22Rv1 (cell line): ENCODE measurements around the gene KIF18B.

Source experiments
- H3K27ac ChIP-seq: fragments of 450-650 bp; 2 replicates; pipeline ENCODE4 v1.5.1; 2017
- ZFX ChIP-seq: fragments of 450-650 bp; IDR thresholded peaks from 2 replicates; pipeline ENCODE4 v1.6.1; 2017; ENCODE audit warnings: antibody characterized with exemption, borderline replicate concordance
- TF ChIP-seq, protein P1 (sequence below): fragments of 450-650 bp; IDR thresholded peaks from 2 replicates; pipeline ENCODE4 v1.5.1; 2017; ENCODE audit warnings: mild to moderate bottlenecking

The KIF18B gene

DNA sequence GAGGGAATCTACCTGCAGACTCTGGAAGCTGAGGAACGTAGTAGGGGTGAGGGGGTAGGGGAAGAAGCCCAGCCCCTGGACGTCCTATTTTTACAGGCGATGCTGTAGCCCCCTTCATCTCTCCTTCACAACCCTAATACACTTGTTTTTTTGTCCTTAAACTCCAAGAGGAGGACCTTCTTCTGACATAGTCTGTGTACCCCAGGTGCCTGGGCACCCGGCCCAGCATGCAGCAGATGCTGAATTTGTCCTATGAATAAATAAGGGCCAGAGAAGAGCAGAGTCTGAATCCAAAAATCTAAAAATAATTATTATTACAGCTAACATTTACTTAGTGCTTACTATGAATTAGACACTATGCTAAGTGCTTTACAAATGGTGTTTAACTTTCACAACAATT lies 5.1 kb downstream of the KIF18B start:
- TF ChIP-seq, protein P1, sequence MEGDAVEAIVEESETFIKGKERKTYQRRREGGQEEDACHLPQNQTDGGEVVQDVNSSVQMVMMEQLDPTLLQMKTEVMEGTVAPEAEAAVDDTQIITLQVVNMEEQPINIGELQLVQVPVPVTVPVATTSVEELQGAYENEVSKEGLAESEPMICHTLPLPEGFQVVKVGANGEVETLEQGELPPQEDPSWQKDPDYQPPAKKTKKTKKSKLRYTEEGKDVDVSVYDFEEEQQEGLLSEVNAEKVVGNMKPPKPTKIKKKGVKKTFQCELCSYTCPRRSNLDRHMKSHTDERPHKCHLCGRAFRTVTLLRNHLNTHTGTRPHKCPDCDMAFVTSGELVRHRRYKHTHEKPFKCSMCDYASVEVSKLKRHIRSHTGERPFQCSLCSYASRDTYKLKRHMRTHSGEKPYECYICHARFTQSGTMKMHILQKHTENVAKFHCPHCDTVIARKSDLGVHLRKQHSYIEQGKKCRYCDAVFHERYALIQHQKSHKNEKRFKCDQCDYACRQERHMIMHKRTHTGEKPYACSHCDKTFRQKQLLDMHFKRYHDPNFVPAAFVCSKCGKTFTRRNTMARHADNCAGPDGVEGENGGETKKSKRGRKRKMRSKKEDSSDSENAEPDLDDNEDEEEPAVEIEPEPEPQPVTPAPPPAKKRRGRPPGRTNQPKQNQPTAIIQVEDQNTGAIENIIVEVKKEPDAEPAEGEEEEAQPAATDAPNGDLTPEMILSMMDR, result no peak
- no peak for TF ChIP-seq ZFX
- H3K27ac ChIP-seq, result peak overlapping the region; percentile 25

DNA sequence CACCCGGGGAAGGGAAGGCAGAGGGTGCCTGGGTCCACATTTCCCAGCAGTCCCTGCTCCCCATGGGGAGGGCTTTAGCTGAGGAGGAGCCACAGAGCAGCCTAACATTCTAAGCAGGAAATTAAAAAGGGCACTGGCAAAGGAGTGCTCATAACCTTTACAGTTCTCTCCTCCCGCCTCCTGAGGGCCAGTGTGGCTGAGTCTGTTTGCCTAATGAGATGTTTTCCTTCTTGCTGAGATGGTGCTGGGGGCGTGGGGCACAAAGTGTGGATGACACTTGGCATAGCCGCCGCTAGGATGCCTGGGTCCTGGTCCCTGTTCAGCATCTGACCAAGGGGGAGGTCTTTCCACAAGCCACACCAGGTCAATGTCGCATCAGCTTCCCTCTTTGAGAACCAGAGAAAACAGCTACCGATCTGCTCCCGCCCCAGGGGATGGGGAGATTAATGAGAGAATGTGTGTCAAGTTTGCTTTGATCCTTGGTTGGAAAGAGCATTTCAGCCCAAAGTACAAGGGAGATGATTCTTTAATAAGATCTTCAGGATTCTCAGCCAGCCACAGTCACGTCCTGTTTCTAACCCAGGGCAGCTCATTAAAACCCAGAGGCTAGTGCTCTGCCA lies 5.8 kb downstream of the KIF18B start:
- TF ChIP-seq ZFX, result no peak
- TF ChIP-seq, protein P1, result no peak
- H3K27ac ChIP-seq, result peak overlapping the region; percentile 25

DNA sequence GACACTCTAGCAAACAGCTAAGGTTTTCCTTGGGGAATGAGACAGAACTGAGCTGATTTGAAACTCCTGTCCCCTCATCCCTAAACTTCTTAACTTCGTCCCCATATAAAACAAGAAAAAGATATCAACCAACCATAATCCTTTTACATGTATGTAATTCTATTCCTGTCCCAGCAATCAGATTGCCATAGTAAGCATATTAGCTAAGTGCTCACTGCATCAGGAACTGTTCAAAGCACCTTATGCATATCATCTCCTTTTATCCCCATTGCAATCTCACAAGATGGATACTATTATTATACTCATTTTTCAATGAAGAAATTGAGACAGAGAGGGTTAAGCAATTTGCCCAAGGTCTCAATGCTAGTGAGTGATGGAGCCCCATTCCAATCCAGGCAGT lies 6.8 kb downstream of the KIF18B start:
- H3K27ac ChIP-seq, result peak overlapping the region; percentile 25; the same call in 1 of the 2 replicates
- TF ChIP-seq, protein P1, result no peak
- TF ChIP-seq ZFX, result no peak

DNA sequence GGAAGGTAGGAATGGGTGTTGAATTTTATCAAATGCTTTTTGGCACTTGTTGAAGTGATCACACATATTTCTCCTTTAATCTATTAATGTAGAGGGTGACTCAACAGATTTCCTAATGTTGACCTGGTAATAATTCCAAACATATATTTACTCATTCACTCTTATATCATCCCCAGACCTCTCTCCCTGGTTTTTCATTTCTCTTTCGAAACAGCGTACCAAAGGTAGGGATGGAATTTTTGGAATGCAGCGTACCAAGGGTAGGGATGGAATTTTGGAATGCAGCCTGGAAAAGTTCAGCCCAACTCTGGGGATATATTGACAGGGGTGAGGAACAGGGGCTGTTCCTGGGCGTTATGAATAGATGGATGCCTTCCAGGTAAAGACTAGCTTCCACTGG lies 7.3 kb downstream of the KIF18B start:
- H3K27ac ChIP-seq, result peak overlapping the region; percentile 25; the same call in 1 of the 2 replicates
- TF ChIP-seq, protein P1, result no peak
- TF ChIP-seq ZFX, result no peak

DNA sequence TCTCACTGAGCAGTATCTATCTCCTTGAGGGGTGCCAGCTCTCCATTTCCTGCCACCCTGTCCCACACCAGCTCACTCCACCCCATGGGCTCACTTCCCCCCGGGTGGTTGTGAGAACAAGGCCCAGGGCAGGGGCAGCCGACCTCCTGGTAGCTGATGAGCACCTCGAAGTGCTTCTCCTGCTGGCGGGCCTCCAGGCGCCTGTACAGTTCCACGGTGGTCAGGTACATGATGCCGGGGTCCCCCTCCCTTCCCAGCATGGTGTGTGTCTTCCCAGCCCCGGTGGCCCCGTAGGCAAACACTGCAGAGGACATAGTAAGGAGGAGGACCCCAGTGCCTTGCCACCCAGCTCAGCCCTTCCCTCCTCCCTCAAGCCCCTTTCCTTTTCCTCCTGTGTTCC lies 12.5 kb downstream of the KIF18B start:
- TF ChIP-seq, protein P1, result no peak
- no peak for TF ChIP-seq ZFX
- no peak overlapping the region for H3K27ac ChIP-seq

DNA sequence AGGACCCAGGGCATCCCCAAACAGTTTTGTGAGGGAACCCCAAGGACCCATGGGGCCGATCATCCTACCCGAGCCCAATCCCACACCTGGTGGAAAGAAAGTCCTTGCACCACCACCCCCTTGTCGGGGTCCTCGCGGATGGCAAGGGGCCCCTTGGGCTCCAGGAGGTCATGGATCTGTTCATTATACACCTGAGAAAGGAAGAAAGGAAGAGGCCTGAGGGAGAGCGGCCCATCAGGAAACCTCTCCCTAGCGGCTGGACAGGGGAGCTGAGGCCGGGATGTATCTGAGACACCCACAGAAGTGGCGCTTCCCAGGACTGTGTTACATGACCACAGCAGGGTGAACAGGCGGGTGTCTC lies 12.8 kb downstream of the KIF18B start:
- no peak overlapping the region for H3K27ac ChIP-seq
- no peak for TF ChIP-seq ZFX
- TF ChIP-seq, protein P1, result no peak

DNA sequence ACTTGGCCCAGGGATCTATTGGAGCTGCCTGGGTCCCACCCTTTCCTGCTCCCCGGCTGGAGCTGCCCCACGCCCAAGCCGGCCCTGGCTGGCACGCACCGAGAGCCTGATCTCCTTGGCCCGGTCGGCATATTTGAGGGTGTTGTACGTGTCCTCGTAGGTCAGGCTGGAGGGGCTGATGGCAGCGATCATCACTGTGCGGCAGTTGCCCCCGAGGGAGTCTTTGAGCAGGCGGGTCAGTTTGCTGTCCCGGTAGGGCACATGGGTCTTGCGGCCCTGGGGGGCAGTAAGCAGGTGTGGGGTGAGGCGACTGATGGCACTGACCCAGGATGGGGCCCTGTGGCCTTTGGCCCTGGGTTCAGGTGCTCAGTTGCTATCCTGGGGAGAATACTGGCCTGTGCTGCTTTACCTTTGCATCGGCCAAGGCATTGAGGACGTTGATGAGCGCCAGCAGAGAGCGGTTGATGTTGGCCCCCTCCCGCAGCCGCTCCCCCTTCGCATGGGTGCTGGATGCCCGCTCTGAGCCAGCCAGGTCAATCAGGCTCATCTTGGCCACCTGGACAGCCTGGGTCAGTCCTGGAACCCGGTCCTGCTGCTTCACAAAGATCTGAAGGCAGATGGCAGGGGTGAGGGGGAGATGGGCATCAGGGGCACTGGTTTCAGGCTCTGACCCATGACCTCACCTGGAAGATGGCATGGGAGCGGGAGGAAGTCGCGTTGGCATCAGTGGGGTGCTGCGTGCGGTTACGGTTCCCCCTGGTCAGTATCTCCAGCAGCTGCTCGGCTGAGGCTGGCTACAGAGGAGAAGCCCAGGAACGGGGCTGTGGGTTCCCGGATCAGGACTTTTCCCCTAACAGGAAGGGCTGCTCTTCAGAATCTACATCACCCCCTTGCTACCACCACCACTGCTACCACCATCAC lies 13.5 kb downstream of the KIF18B start:
- no peak for TF ChIP-seq ZFX
- TF ChIP-seq, protein P1, result no peak
- no peak overlapping the region for H3K27ac ChIP-seq
